ENCODE results near the gene TMEM258.

Gene TMEM258

DNA sequence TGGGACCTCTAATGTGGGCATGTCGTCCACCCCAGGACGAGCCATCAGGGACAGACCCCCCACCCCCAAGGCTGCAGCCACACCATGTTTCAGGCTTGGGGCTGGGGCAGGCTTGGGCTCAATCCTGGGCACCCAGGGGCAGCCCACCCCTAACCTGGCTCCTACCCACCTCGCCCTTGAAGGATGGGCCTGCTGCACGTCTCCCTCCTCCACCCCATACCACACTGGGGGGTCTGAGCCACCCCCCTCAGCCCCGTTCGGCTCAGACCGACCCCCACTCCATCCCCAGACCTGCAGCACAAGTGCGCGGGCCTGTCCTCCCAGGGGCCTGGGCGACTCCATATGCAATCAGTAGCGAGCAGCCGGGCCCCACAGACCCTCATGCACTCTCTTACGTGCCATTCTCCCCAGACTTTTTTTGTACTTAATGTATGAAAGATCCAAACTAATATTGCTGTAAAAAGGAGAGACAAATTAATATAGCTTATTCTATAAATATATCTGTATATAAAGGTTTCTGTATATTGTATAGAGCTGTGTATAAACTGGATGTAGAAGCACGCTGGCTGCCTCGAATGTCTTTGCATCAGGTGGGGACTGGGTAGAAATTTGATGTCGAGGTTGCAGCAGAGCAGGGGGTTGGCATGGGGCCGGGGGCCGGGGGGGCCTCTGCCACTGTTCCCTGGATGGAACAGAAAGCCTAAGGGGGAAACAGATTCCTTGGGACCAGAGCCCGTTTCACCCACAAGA is 45.8 kb downstream of the TMEM258 start:
- no peak for TF ChIP-seq GATA2 (IDR thresholded peaks at IDR 0.05; ENCODE audit: low read depth, low read length)
- TF ChIP-seq GATA3 (IDR thresholded peaks at IDR 0.05; ENCODE audit: low read depth, low read length): no peak

DNA sequence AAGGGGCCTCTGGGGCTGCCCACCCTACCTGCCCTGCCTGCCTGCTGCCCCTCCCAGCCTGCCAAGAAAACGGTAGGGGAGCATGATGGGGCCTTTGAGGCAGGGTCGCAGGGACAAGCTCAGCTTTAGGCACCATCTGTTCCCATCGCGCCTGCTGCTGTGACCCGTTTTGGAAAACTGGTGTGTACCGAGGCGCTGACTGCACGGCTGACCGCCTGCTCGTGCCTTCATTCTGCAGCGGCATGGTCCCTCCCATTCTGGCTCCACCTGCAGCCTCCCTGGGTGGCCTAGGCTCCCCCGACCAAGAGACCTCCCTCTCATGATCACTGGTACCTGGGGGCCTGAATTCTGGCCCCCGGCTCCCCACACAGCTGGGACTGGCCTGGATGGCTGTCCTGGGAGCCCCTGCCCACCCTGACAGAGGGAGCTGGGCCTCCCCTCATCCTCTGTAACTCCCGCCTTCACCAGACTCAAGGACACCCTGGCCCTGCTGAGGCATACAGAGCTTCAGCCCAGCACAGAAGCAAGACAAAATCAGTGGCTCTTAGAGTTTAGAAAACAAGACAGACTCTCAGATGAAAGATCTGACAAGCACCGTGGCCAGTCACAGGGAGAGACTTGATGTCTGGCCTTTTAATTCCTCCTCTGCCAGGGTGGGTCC is 46.5 kb downstream of the TMEM258 start:
- no peak for TF ChIP-seq GATA2 (IDR thresholded peaks at IDR 0.05; ENCODE audit: low read depth, low read length)
- TF ChIP-seq GATA3 (IDR thresholded peaks at IDR 0.05; ENCODE audit: low read depth, low read length): no peak

DNA sequence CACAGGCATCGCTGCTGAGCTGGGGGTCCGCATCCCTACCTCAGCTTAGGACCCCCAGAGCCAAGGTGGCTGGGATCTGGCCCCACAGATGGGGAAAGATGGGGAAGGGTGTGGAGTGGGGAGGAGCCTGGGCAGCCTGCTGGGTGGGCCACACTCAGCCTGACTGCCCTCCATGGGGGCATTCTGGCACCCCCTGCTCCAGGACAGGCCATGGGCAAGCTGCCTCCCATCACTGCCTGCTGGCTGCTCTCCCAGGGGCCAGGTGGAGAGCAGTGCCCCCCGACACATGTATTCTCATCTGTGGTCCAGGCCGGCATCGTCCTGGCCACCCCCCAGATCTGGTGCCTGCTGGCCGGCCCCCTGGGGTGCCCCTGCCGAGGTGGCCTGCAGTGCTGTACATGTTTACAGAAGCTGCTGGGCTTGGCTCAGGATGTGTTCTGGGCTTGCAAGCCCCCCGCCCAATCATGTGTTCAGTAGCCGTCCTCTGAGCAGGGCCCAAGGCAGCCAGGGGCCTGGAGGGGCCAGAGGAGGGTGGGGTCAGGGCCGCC is 47.7 kb downstream of the TMEM258 start:
- TF ChIP-seq GATA2 (IDR thresholded peaks at IDR 0.05; ENCODE audit: low read depth, low read length) (no peak), GATA3 (IDR thresholded peaks at IDR 0.05; ENCODE audit: low read depth, low read length) (no peak)

DNA sequence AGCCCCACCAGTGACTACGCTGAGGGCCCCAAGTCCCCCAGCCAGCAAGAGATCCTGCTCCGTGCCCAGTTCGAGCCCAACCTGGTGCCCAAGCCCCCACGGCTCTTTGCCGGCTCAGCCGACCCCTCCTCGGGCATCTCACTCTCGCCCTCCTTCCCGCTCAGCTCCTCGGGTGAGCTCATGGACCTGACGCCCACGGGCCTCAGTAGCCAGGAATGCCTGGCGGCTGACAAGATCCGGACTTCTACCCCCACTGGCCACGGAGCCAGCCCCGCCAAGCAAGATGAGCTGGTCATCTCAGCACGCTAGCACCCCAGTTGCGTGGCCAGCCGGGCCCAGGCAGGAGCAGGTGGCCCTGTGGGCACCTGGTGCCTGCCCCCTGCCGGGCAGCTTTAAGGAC is 48.2 kb downstream of the TMEM258 start:
- TF ChIP-seq GATA2 (IDR thresholded peaks at IDR 0.05; ENCODE audit: low read depth, low read length) (no peak), GATA3 (IDR thresholded peaks at IDR 0.05; ENCODE audit: low read depth, low read length) (no peak)

DNA sequence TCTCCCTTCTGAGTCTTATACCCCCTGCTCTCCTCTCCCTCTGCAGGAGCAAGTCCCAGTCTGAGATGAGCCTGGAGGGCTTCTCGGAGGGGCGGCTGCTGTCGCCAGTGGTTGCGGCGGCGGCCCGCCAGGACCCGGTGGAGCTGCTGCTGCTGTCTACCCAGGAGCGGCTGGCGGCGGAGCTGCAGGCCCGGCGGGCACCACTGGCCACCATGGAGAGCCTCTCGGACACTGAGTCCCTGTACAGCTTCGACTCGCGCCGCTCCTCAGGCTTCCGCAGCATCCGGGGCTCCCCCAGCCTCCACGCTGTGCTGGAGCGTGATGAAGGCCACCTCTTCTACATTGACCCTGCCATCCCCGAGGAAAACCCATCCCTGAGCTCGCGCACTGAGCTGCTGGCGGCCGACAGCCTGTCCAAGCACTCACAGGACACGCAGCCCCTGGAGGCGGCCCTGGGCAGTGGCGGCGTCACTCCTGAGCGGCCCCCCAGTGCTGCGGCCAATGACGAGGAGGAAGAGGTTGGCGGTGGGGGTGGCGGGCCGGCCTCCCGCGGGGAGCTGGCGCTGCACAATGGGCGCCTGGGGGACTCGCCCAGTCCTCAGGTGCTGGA is 48.8 kb downstream of the TMEM258 start:
- TF ChIP-seq GATA3 (IDR thresholded peaks at IDR 0.05; ENCODE audit: low read depth, low read length) (no peak), GATA2 (IDR thresholded peaks at IDR 0.05; ENCODE audit: low read depth, low read length) (no peak)

DNA sequence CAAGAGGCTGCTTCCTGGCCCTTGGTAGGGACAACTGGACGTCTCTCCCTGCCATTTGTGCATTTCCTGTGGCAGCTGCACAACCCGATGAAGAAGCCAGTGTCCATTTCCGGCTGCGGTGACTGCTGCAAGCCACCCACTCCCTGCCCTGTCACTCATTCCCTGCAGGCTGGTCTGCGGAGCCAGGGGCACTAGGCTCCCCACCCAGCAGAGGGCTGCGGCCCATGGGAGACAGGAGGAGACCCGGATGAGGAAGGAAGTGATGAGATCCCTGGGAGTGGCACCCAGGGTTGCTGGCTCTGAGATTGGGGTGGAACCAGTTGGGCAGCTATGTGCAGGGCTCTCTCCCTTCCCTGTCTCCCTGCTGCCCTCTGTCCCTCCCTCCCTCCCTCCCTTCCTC is 50.0 kb downstream of the TMEM258 start:
- no peak for TF ChIP-seq GATA3 (IDR thresholded peaks at IDR 0.05; ENCODE audit: low read depth, low read length)
- no peak for TF ChIP-seq GATA2 (IDR thresholded peaks at IDR 0.05; ENCODE audit: low read depth, low read length)

DNA sequence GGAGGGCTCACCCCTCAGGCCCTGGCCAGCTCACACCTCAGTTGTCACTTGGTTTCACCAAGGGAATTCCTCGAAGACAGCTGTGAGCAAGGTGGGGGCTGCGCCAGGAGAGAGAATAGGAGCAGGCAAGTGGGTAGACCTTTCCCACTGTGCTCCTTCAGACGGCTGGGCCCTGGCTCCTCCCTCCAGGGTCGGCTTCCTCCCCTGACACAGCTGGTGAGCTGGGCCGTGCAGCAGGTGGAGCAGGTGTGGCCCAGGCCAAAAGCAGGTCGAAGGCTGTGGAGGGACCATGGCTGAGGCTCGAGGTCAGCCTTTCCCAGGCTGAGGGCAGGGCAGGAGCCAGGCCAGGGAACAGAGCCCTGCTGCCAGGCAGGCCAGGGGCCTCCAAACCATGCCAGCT is 52.4 kb downstream of the TMEM258 start:
- TF ChIP-seq GATA2 (IDR thresholded peaks at IDR 0.05; ENCODE audit: low read depth, low read length) (no peak), GATA3 (IDR thresholded peaks at IDR 0.05; ENCODE audit: low read depth, low read length) (no peak)

DNA sequence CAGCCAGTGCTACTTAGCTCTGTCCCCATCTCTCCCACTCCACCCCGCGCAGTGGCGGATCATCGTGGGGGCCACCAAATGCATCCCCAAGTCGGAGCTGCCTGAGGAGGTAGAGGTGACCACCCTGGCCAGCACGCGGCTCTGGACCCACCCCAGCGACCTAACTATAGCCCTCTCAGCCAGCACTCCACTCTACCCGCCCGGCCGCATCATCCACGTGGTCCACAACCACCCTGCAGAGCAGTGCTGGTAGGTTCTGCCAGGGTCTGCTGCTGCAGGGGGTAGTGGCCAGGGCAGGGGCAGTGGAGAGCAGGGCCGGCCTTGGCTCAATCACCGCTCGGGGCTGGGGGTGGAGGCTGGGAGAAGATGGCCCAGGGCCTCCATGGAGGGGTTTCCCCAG is 53.0 kb downstream of the TMEM258 start:
- TF ChIP-seq GATA3 (IDR thresholded peaks at IDR 0.05; ENCODE audit: low read depth, low read length): no peak
- no peak for TF ChIP-seq GATA2 (IDR thresholded peaks at IDR 0.05; ENCODE audit: low read depth, low read length)
